HepG2 (cell line): Measurements from ENCODE around the gene HINT2. TPM values are rescaled to one million over a fixed set of nuclear protein-coding genes. Genes with fewer than 3 reads are reported as not detected.

Experiments
- ATAD3A ChIP-seq: sonication (generic); formaldehyde crosslinking; IDR thresholded peaks from 2 replicates; pipeline ENCODE4 v1.4.0; 2020; ENCODE audit warnings: missing genetic modification reagents
- ATF1 ChIP-seq: IDR thresholded peaks from 2 replicates; pipeline ENCODE4 v1.6.1; 2016; ENCODE audit warnings: mild to moderate bottlenecking, control low read depth
- ATF7 ChIP-seq, 2 experiments: fragments of 450-650 bp in 1 of 2; sonication (generic) in 1 of 2; formaldehyde crosslinking in 1 of 2; IDR thresholded peaks; 2 replicates each; pipeline versions ENCODE4 v1.4.0 to v1.6.1; 2016 to 2020; ENCODE audit warnings: antibody characterized with exemption in 1 of 2, mild to moderate bottlenecking in 1 of 2, missing genetic modification reagents in 1 of 2
- CREB1 ChIP-seq, 2 experiments: fragments of 450-650 bp in 1 of 2; IDR thresholded peaks; 2 replicates each; pipeline ENCODE4 v1.6.1; 2016 to 2017; ENCODE audit warnings: control low read depth in 1 of 2, mild to moderate bottlenecking in 1 of 2, missing compliant biosample characterization in 1 of 2, missing genetic modification characterization in 1 of 2
- DR1 ChIP-seq: sonication (generic); formaldehyde crosslinking; IDR thresholded peaks from 2 replicates; pipeline ENCODE4 v1.8.0; 2021; ENCODE audit warnings: mild to moderate bottlenecking, missing genetic modification reagents, inconsistent platforms
- ETV5 ChIP-seq: IDR thresholded peaks from 2 replicates; pipeline ENCODE4 v1.6.1; 2018; ENCODE audit warnings: missing biosample characterization, missing genetic modification reagents, inconsistent platforms, borderline replicate concordance
- GMEB1 ChIP-seq: sonication (generic); formaldehyde crosslinking; IDR thresholded peaks from 2 replicates; pipeline ENCODE4 v1.5.1; 2020; ENCODE audit warnings: missing genetic modification reagents, mild to moderate bottlenecking, borderline replicate concordance
- IKZF4 ChIP-seq: sonication (generic); formaldehyde crosslinking; IDR thresholded peaks from 2 replicates; pipeline ENCODE4 v1.5.1; 2020; ENCODE audit warnings: borderline replicate concordance, mild to moderate bottlenecking, low read depth, missing genetic modification reagents; ENCODE audit errors: not compliant biosample characterization
- KDM4B ChIP-seq: sonication (generic); formaldehyde crosslinking; IDR thresholded peaks from 2 replicates; pipeline ENCODE4 v1.4.0; 2020; ENCODE audit warnings: missing genetic modification reagents
- NR2F2 ChIP-seq: IDR thresholded peaks from 2 replicates; pipeline ENCODE4 v1.6.1; 2012; ENCODE audit warnings: low read depth, inconsistent platforms, borderline replicate concordance
- POLR2G ChIP-seq: fragments of 200-400 bp; formaldehyde crosslinking; IDR thresholded peaks from 2 replicates; pipeline ENCODE4 v1.6.1; 2018; ENCODE audit warnings: mild to moderate bottlenecking, low read depth, low read length, moderate library complexity
- SIX1 ChIP-seq: sonication (generic); formaldehyde crosslinking; IDR thresholded peaks from 2 replicates; pipeline ENCODE4 v1.4.0; 2020; ENCODE audit warnings: missing genetic modification reagents, borderline replicate concordance
- TAF1 ChIP-seq: sonication (generic); formaldehyde crosslinking; IDR thresholded peaks from 2 replicates; pipeline ENCODE4 v1.4.0; 2020; ENCODE audit warnings: missing genetic modification reagents
- THAP9 ChIP-seq: sonication (generic); formaldehyde crosslinking; IDR thresholded peaks from 2 replicates; pipeline ENCODE4; 2020; ENCODE audit warnings: missing genetic modification reagents, mild to moderate bottlenecking, borderline replicate concordance
- ZNF292 ChIP-seq: sonication (generic); formaldehyde crosslinking; IDR thresholded peaks from 2 replicates; pipeline ENCODE4 v1.8.1; 2022; ENCODE audit warnings: mild to moderate bottlenecking, low read depth, missing genetic modification reagents, borderline replicate concordance
- ZNF326 ChIP-seq: sonication (generic); formaldehyde crosslinking; IDR thresholded peaks from 2 replicates; pipeline ENCODE4 v1.4.0; 2020; ENCODE audit warnings: missing genetic modification reagents, borderline replicate concordance
- ZNF33B ChIP-seq: sonication (generic); formaldehyde crosslinking; IDR thresholded peaks from 2 replicates; pipeline ENCODE4 v1.5.1; 2020; ENCODE audit warnings: mild to moderate bottlenecking, missing genetic modification reagents
- ZNF550 ChIP-seq: sonication (generic); formaldehyde crosslinking; IDR thresholded peaks from 2 replicates; pipeline ENCODE4 v1.4.0; 2020; ENCODE audit warnings: mild to moderate bottlenecking, missing genetic modification reagents, borderline replicate concordance
- ZNF597 ChIP-seq: sonication (generic); formaldehyde crosslinking; IDR thresholded peaks from 2 replicates; pipeline ENCODE4 v1.5.0; 2020; ENCODE audit warnings: missing genetic modification reagents
- ZNF703 ChIP-seq: sonication (generic); formaldehyde crosslinking; IDR thresholded peaks from 2 replicates; pipeline ENCODE4 v1.5.1; 2020; ENCODE audit warnings: missing genetic modification reagents, mild to moderate bottlenecking, moderate library complexity, borderline replicate concordance
- ZNF709 ChIP-seq: sonication (generic); formaldehyde crosslinking; IDR thresholded peaks from 2 replicates; pipeline ENCODE4 v1.5.0; 2020; ENCODE audit warnings: mild to moderate bottlenecking, missing genetic modification reagents
- ZNF782 ChIP-seq: sonication (generic); formaldehyde crosslinking; IDR thresholded peaks from 2 replicates; pipeline ENCODE4 v1.4.0; 2020; ENCODE audit warnings: missing genetic modification reagents, mild to moderate bottlenecking, borderline replicate concordance
- polyA plus RNA-seq, 8 experiments: library from polyadenylated mRNA; depleted of rRNA in 3 of 8; stranded (reverse) in 7 of 8; unstranded in 1 of 8; fragments of >200 nt; fragmentation: Illumina TruSeq in 4 of 8; extraction: Trizol in 4 of 8; gene quantifications; 2 replicates each; pipeline versions ENCODE4 v1.2.1 to v1.2.3, GENCODE V29; 2011 to 2016; ENCODE audit warnings: low read depth in 4 of 8, missing spikeins in 1 of 8, mixed read lengths in 1 of 8; ENCODE audit not compliant: insufficient read depth in 1 of 8
- total RNA-seq, 5 experiments: library from RNA; depleted of rRNA; stranded (reverse); fragments of >200 nt; fragmentation: Illumina TruSeq; extraction: Trizol; gene quantifications; 2 replicates each; pipeline ENCODE4 v1.2.3, GENCODE V29; 2016; ENCODE audit warnings: low read depth in 1 of 5
- TF ChIP-seq, protein P1 (sequence below): sonication (generic); formaldehyde crosslinking; IDR thresholded peaks from 2 replicates; pipeline ENCODE4 v1.4.0; 2020; ENCODE audit warnings: mild to moderate bottlenecking, missing genetic modification reagents

Gene HINT2
- total and polyA plus RNA-seq, 2 of the 13 experiments (the other 11 are each of a cell fraction or from before 2014, with no cell fraction given): 37.9 to 56.2 TPM

- TF ChIP-seq CREB1 (IDR thresholded peaks at IDR 0.05): no peak
- TF ChIP-seq CREB1 (CRISPR knock-in tag; IDR thresholded peaks at IDR 0.05): peak; percentile 23; the same call in 1 of the 2 replicates
- no peak for TF ChIP-seq ZNF703 (CRISPR knock-in tag)
- TF ChIP-seq ATF1: no peak; the same call in 1 of the 2 replicates
- TF ChIP-seq DR1 (CRISPR knock-in tag): no peak
- TF ChIP-seq THAP9 (CRISPR knock-in tag): no peak
- TF ChIP-seq KDM4B (CRISPR knock-in tag): peak; percentile 68
- TF ChIP-seq GMEB1 (CRISPR knock-in tag): 0 out of 2 replicates have a peak, but pooled peaks have one; percentile 17
- no peak for TF ChIP-seq ZNF782 (CRISPR knock-in tag)
- peak; percentile 75 for TF ChIP-seq ATF7 (IDR thresholded peaks at IDR 0.05)
- TF ChIP-seq ATF7 (CRISPR knock-in tag; IDR thresholded peaks at IDR 0.05): peak; percentile 89
- TF ChIP-seq ZNF709: 0 out of 2 replicates have a peak, but pooled peaks have one; percentile 59
- TF ChIP-seq NR2F2: peak; percentile 76
- TF ChIP-seq ZNF33B (CRISPR knock-in tag): no peak; the same call in 1 of the 2 replicates
- TF ChIP-seq ETV5 (CRISPR knock-in tag): no peak; the same call in 1 of the 2 replicates
- TF ChIP-seq, protein P1, sequence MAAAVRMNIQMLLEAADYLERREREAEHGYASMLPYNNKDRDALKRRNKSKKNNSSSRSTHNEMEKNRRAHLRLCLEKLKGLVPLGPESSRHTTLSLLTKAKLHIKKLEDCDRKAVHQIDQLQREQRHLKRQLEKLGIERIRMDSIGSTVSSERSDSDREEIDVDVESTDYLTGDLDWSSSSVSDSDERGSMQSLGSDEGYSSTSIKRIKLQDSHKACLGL (CRISPR knock-in tag): no peak
- no peak for TF ChIP-seq SIX1 (CRISPR knock-in tag)
- no peak for TF ChIP-seq IKZF4
- TF ChIP-seq ZNF597 (CRISPR knock-in tag): no peak
- no peak for TF ChIP-seq ZNF550
- TF ChIP-seq TAF1 (CRISPR knock-in tag): no peak
- no peak for TF ChIP-seq ATAD3A (CRISPR knock-in tag)
- TF ChIP-seq ZNF326 (CRISPR knock-in tag): no peak
- peak; percentile 28; the same call in 1 of the 2 replicates for TF ChIP-seq ZNF292 (CRISPR knock-in tag)
- peak; percentile 77 for TF ChIP-seq POLR2G
Measured at GRCh38 chr9:35814106-35814840, 569 bp downstream of the HINT2 start (continued).
